WTC11 (cell line): ENCODE data around the gene SLC2A1.

Experiments used
- CTCF ChIP-seq: fragments of 200-600 bp; IDR thresholded peaks from 2 replicates; pipeline ENCODE4 v1.8.0; 2022; ENCODE audit warnings: antibody characterized with exemption
- FOXJ3 ChIP-seq: sonication (generic); formaldehyde crosslinking; IDR thresholded peaks from 2 replicates; pipeline ENCODE4 v1.9.0; 2021; ENCODE audit warnings: missing genetic modification reagents, mild to moderate bottlenecking, borderline replicate concordance
- GABPB1 ChIP-seq: sonication (generic); formaldehyde crosslinking; IDR thresholded peaks from 2 replicates; pipeline ENCODE4 v1.8.1; 2023; ENCODE audit warnings: mild to moderate bottlenecking, missing genetic modification reagents
- JAZF1 ChIP-seq: fragments of 250-450 bp; sonication (Bioruptor Pico); IDR thresholded peaks from 2 replicates; pipeline ENCODE4 v1.9.0; 2021; ENCODE audit warnings: moderate library complexity, mild to moderate bottlenecking, inconsistent platforms
- NR2C2 ChIP-seq: sonication (generic); formaldehyde crosslinking; IDR thresholded peaks from 2 replicates; pipeline ENCODE4 v1.8.0; 2022; ENCODE audit warnings: mild to moderate bottlenecking, missing genetic modification reagents
- RELA ChIP-seq: sonication (generic); formaldehyde crosslinking; IDR thresholded peaks from 2 replicates; pipeline ENCODE4 v1.8.1; 2022; ENCODE audit warnings: missing genetic modification reagents, mild to moderate bottlenecking, borderline replicate concordance
- STAT6 ChIP-seq: sonication (generic); formaldehyde crosslinking; conservative IDR thresholded peaks from 2 replicates; pipeline ENCODE4 v1.8.1; 2023; ENCODE audit warnings: mild to moderate bottlenecking, low read depth, missing genetic modification reagents, moderate library complexity
- TEAD4 ChIP-seq: sonication (generic); formaldehyde crosslinking; IDR thresholded peaks from 2 replicates; pipeline ENCODE4 v1.8.0; 2022; ENCODE audit warnings: mild to moderate bottlenecking, missing genetic modification reagents
- ZBTB43 ChIP-seq: sonication (generic); formaldehyde crosslinking; IDR thresholded peaks from 2 replicates; pipeline ENCODE4 v1.8.1; 2023; ENCODE audit warnings: mild to moderate bottlenecking, missing genetic modification reagents
- ZSCAN18 ChIP-seq: fragments of 250-450 bp; sonication (Bioruptor Pico); IDR thresholded peaks from 2 replicates; pipeline ENCODE4 v2.1.2; 2022; ENCODE audit warnings: mild to moderate bottlenecking, moderate library complexity
- TF ChIP-seq, protein P1 (sequence below): sonication (generic); formaldehyde crosslinking; IDR thresholded peaks from 2 replicates; pipeline ENCODE4 v1.8.0; 2022; ENCODE audit warnings: missing genetic modification reagents
- TF ChIP-seq, protein P2 (sequence below): sonication (generic); formaldehyde crosslinking; IDR thresholded peaks from 2 replicates; pipeline ENCODE4 v1.8.1; 2023; ENCODE audit warnings: mild to moderate bottlenecking, missing genetic modification reagents, borderline replicate concordance

DNA sequence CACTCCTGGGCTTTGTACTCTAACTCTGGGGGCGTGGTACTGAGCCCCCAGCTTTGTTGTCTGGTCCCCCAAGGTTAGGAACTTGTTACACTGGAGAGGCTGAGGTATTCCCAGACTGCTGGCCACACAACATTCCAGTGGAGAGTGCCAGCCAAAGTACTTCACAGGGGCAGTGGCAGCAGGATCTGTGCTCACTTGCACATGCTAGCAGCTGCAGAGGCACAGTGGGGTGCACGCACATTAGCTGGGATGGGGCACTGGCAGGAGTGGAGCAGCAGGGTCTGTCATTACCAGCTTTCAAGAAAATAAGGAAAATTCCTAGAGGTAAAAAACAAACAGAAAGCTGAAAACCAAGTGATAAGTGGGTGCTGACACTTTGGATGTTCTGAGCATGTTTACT, 81.3 kb downstream of the SLC2A1 start:
- no peak for TF ChIP-seq CTCF
- TF ChIP-seq RELA (CRISPR knock-in tag) = no peak
- no peak for TF ChIP-seq ZBTB43 (CRISPR knock-in tag)
- TF ChIP-seq NR2C2 (CRISPR knock-in tag) = no peak
- TF ChIP-seq TEAD4 = no peak
- TF ChIP-seq GABPB1 (CRISPR knock-in tag) = no peak
- no peak for TF ChIP-seq ZSCAN18 (CRISPR knock-in tag)
- no peak for TF ChIP-seq STAT6 (CRISPR knock-in tag)
- TF ChIP-seq JAZF1 = no peak
- TF ChIP-seq, protein P1, sequence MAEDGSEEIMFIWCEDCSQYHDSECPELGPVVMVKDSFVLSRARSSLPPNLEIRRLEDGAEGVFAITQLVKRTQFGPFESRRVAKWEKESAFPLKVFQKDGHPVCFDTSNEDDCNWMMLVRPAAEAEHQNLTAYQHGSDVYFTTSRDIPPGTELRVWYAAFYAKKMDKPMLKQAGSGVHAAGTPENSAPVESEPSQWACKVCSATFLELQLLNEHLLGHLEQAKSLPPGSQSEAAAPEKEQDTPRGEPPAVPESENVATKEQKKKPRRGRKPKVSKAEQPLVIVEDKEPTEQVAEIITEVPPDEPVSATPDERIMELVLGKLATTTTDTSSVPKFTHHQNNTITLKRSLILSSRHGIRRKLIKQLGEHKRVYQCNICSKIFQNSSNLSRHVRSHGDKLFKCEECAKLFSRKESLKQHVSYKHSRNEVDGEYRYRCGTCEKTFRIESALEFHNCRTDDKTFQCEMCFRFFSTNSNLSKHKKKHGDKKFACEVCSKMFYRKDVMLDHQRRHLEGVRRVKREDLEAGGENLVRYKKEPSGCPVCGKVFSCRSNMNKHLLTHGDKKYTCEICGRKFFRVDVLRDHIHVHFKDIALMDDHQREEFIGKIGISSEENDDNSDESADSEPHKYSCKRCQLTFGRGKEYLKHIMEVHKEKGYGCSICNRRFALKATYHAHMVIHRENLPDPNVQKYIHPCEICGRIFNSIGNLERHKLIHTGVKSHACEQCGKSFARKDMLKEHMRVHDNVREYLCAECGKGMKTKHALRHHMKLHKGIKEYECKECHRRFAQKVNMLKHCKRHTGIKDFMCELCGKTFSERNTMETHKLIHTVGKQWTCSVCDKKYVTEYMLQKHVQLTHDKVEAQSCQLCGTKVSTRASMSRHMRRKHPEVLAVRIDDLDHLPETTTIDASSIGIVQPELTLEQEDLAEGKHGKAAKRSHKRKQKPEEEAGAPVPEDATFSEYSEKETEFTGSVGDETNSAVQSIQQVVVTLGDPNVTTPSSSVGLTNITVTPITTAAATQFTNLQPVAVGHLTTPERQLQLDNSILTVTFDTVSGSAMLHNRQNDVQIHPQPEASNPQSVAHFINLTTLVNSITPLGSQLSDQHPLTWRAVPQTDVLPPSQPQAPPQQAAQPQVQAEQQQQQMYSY (CRISPR knock-in tag) = no peak
- TF ChIP-seq, protein P2, sequence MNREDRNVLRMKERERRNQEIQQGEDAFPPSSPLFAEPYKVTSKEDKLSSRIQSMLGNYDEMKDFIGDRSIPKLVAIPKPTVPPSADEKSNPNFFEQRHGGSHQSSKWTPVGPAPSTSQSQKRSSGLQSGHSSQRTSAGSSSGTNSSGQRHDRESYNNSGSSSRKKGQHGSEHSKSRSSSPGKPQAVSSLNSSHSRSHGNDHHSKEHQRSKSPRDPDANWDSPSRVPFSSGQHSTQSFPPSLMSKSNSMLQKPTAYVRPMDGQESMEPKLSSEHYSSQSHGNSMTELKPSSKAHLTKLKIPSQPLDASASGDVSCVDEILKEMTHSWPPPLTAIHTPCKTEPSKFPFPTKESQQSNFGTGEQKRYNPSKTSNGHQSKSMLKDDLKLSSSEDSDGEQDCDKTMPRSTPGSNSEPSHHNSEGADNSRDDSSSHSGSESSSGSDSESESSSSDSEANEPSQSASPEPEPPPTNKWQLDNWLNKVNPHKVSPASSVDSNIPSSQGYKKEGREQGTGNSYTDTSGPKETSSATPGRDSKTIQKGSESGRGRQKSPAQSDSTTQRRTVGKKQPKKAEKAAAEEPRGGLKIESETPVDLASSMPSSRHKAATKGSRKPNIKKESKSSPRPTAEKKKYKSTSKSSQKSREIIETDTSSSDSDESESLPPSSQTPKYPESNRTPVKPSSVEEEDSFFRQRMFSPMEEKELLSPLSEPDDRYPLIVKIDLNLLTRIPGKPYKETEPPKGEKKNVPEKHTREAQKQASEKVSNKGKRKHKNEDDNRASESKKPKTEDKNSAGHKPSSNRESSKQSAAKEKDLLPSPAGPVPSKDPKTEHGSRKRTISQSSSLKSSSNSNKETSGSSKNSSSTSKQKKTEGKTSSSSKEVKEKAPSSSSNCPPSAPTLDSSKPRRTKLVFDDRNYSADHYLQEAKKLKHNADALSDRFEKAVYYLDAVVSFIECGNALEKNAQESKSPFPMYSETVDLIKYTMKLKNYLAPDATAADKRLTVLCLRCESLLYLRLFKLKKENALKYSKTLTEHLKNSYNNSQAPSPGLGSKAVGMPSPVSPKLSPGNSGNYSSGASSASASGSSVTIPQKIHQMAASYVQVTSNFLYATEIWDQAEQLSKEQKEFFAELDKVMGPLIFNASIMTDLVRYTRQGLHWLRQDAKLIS = no peak
- TF ChIP-seq FOXJ3 (CRISPR knock-in tag) = no peak
